Panc1 (cell line): ENCODE results near the gene HYAL2.

Source experiments
- SIN3A ChIP-seq: IDR thresholded peaks from 2 replicates; pipeline ENCODE4 v1.6.1; 2012; ENCODE audit warnings: low read depth, mild to moderate bottlenecking, low read length, moderate library complexity, borderline replicate concordance; ENCODE audit not compliant: insufficient read depth
- TF ChIP-seq, protein P1 (sequence below): fragments of 450-650 bp; IDR thresholded peaks from 2 replicates; pipeline ENCODE4 v1.5.1; 2017; ENCODE audit warnings: mild to moderate bottlenecking

- TF ChIP-seq, protein P1, sequence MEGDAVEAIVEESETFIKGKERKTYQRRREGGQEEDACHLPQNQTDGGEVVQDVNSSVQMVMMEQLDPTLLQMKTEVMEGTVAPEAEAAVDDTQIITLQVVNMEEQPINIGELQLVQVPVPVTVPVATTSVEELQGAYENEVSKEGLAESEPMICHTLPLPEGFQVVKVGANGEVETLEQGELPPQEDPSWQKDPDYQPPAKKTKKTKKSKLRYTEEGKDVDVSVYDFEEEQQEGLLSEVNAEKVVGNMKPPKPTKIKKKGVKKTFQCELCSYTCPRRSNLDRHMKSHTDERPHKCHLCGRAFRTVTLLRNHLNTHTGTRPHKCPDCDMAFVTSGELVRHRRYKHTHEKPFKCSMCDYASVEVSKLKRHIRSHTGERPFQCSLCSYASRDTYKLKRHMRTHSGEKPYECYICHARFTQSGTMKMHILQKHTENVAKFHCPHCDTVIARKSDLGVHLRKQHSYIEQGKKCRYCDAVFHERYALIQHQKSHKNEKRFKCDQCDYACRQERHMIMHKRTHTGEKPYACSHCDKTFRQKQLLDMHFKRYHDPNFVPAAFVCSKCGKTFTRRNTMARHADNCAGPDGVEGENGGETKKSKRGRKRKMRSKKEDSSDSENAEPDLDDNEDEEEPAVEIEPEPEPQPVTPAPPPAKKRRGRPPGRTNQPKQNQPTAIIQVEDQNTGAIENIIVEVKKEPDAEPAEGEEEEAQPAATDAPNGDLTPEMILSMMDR, result no peak
- no peak for TF ChIP-seq SIN3A
These were observed 21.8 kb downstream of the HYAL2 start for GRCh38 chr3:50300681-50301254.
